ENCODE results near the gene FAM114A2.

GRCh38 chr5:154063372-154063771, 24.7 kb upstream of the FAM114A2 start:
- no peak for TF ChIP-seq CTCF (IDR thresholded peaks at IDR 0.05)
- TF ChIP-seq POLR2AphosphoS5 (IDR thresholded peaks at IDR 0.05): no peak

Data from esophagus muscularis mucosa (tissue), 3 donors.